Loucy (cell line): ENCODE results near the gene C1QL1.
"Not testable (repeated sequence)": the region's sequence is repeated elsewhere in the genome, so short reads cannot be mapped to it uniquely, and the experiment has no call there.

Source experiments
- H2AFZ ChIP-seq: fragments of 200-600 bp; sonication (generic); 2 replicates; pipeline ENCODE4 v1.6.0; 2016; ENCODE audit warnings: antibody characterized with exemption, mild to moderate bottlenecking, low read length, moderate library complexity
- H3F3A ChIP-seq: fragments of 200-600 bp; 2 replicates; pipeline ENCODE4 v1.6.0; 2016; ENCODE audit warnings: antibody characterized with exemption, low read depth, mild to moderate bottlenecking
- H3K27me3 ChIP-seq: fragments of 200-600 bp; sonication (generic); 2 replicates; pipeline ENCODE4 v1.6.1; 2014; ENCODE audit warnings: low read length, mild to moderate bottlenecking; ENCODE audit not compliant: insufficient read depth, poor library complexity, severe bottlenecking
- H3K36me3 ChIP-seq: fragments of 200-600 bp; sonication (generic); 2 replicates; pipeline ENCODE4 v1.6.1; 2016; ENCODE audit warnings: low read length; ENCODE audit not compliant: insufficient read depth
- H3K4me1 ChIP-seq: fragments of 200-600 bp; sonication (generic); 2 replicates; pipeline ENCODE4 v1.5.1; 2014; ENCODE audit warnings: low read length, mild to moderate bottlenecking; ENCODE audit not compliant: insufficient read depth, poor library complexity, severe bottlenecking
- H3K4me2 ChIP-seq: fragments of 200-600 bp; sonication (generic); 2 replicates; pipeline ENCODE4 v1.6.0; 2014; ENCODE audit warnings: antibody characterized with exemption, low read length, low read depth, mild to moderate bottlenecking; ENCODE audit not compliant: poor library complexity, severe bottlenecking
- H3K4me3 ChIP-seq: fragments of 200-600 bp; sonication (generic); 2 replicates; pipeline ENCODE4 v1.5.1; 2014; ENCODE audit warnings: low read length, mild to moderate bottlenecking, mixed read lengths; ENCODE audit not compliant: poor library complexity, severe bottlenecking
- H3K79me2 ChIP-seq: fragments of 200-600 bp; sonication (generic); 2 replicates; pipeline ENCODE4 v1.6.1; 2014; ENCODE audit warnings: low read length; ENCODE audit not compliant: insufficient read depth
- H3K9ac ChIP-seq: fragments of 200-600 bp; sonication (generic); 2 replicates; pipeline ENCODE4 v1.6.0; 2014; ENCODE audit warnings: mild to moderate bottlenecking, low read depth, low read length, moderate library complexity; ENCODE audit not compliant: poor library complexity, severe bottlenecking
- H3K9me2 ChIP-seq: fragments of 200-600 bp; sonication (generic); replicated peaks from 2 replicates; pipeline ENCODE4 v1.6.1; 2016; ENCODE audit warnings: low read depth, low read length, mixed read lengths
- H3K9me3 ChIP-seq: fragments of 200-600 bp; sonication (generic); 2 replicates; pipeline ENCODE4 v1.6.1; 2014; ENCODE audit warnings: mild to moderate bottlenecking, antibody characterized with exemption, low read length, low read depth; ENCODE audit not compliant: insufficient read depth
- H4K20me1 ChIP-seq: fragments of 200-600 bp; sonication (generic); 2 replicates; pipeline ENCODE4 v1.6.0; 2014; ENCODE audit warnings: antibody characterized with exemption, low read length, mild to moderate bottlenecking; ENCODE audit not compliant: insufficient read depth, poor library complexity, severe bottlenecking
- CTCF ChIP-seq: fragments of 200-600 bp; sonication (generic); conservative IDR thresholded peaks from 2 replicates; pipeline ENCODE4 v1.5.1; 2014; ENCODE audit warnings: mild to moderate bottlenecking, antibody characterized with exemption, low read length
- EZH2phosphoT487 ChIP-seq: fragments of 200-600 bp; IDR thresholded peaks from 2 replicates; pipeline ENCODE4 v1.6.1; 2018; ENCODE audit warnings: antibody characterized with exemption, mild to moderate bottlenecking, moderate library complexity, borderline replicate concordance

Gene C1QL1

GRCh38 chr17:44952946-44953475 lies 15.1 kb downstream of the C1QL1 start:
- no peaks in the 10 kb centered on the region for H4K20me1 ChIP-seq
- TF ChIP-seq EZH2phosphoT487, result no peak
- no peak for TF ChIP-seq CTCF
- H3K4me3 ChIP-seq, result no peak overlapping the region
- no peak overlapping the region for H3K4me2 ChIP-seq
- no peak overlapping the region for H3K9ac ChIP-seq
- H3K79me2 ChIP-seq, result 0 out of 2 replicates have a peak, but pooled peaks cover 3% of the 10 kb centered on the region
- H3K4me1 ChIP-seq, result peaks cover 5% of the 10 kb centered on the region
- H3K9me2 ChIP-seq, result no peaks in the 10 kb centered on the region
- no peaks in the 10 kb centered on the region for H3K27me3 ChIP-seq
- H2AFZ ChIP-seq, result no peak overlapping the region
- H3K36me3 ChIP-seq, result no peaks in the 10 kb centered on the region
- H3F3A ChIP-seq, result no peaks in the 10 kb centered on the region
- no peaks in the 10 kb centered on the region for H3K9me3 ChIP-seq

DNA sequence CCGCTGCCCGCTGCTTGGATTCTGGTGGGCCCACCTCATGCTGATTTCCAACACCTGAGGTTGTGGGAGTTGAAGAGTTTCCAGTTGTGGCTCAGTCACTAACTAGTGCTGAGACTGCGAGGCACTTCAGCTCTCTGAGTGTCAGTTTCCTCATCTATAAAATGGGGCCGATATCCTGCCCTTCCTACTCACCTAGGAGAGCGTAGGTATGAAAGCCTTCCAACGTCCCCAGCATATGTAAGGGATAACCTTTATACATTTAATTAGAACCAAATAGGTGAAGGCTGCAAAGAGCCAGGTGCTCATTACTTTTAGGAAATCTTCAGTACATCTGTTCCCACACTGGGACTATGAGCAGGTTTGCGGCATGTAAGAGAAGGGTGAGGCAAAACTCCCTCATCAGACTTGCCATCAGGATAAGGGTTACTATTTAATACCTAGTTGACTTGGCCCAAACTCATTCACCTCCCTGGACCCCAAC lies 19.7 kb downstream of the C1QL1 start:
- Histone ChIP-seq H3K4me1 (peaks cover 34% of the 10 kb centered on the region), H3K79me2 (peaks cover 46% of the 10 kb centered on the region), H3K9me3 (no peaks in the 10 kb centered on the region), H3F3A (no peaks in the 10 kb centered on the region), H3K4me2 (peak overlapping the region; percentile 86), H3K9ac (peak overlapping the region; percentile 97), H2AFZ (peak overlapping the region; percentile 20; the same call in 1 of the 2 replicates), H3K9me2 (no peaks in the 10 kb centered on the region), H3K4me3 (peak overlapping the region; percentile 93), H3K36me3 (no peaks in the 10 kb centered on the region), H3K27me3 (no peaks in the 10 kb centered on the region), H4K20me1 (peaks cover 26% of the 10 kb centered on the region)
- TF ChIP-seq EZH2phosphoT487 (no peak), CTCF (no peak)

GRCh38 chr17:44947461-44948314 lies 20.4 kb downstream of the C1QL1 start, which contains the start of gene KIF18B:
Gene KIF18B (minus strand): TSS chr17:44947773. CDS start chr17:44936344, 11,429 bp downstream.
- H3F3A ChIP-seq, result no peaks in the 10 kb centered on the region
- H3K9ac ChIP-seq, result peak within 1 kb of the TSS; percentile 97
- 0 out of 2 replicates have a peak, but pooled peaks have one; percentile 14 for TF ChIP-seq CTCF
- no peak for TF ChIP-seq EZH2phosphoT487
- peak within 1 kb of the TSS; percentile 86 for H2AFZ ChIP-seq
- no peaks in the 10 kb centered on the region for H3K27me3 ChIP-seq
- no peaks in the 10 kb centered on the region for H3K36me3 ChIP-seq
- H3K4me1 ChIP-seq, result peaks cover 37% of the 10 kb centered on the region
- H4K20me1 ChIP-seq, result peaks cover 29% of the 10 kb centered on the region
- H3K9me3 ChIP-seq, result no peaks in the 10 kb centered on the region
- H3K79me2 ChIP-seq, result peaks cover 53% of the 10 kb centered on the region
- no peaks in the 10 kb centered on the region for H3K9me2 ChIP-seq
- H3K4me2 ChIP-seq, result peak within 1 kb of the TSS; percentile 86
- peak within 1 kb of the TSS; percentile 93 for H3K4me3 ChIP-seq

GRCh38 chr17:44945652-44946051 lies 22.5 kb downstream of the C1QL1 start:
- Histone ChIP-seq H3K4me2 (peak overlapping the region; percentile 86), H4K20me1 (peaks cover 35% of the 10 kb centered on the region), H3K9ac (peak overlapping the region; percentile 97), H3K4me3 (peak overlapping the region; percentile 93), H3K79me2 (peaks cover 73% of the 10 kb centered on the region), H3K4me1 (peaks cover 57% of the 10 kb centered on the region)
- not testable (repeated sequence) for H3K27me3 ChIP-seq, H2AFZ ChIP-seq, H3K36me3 ChIP-seq, H3K9me2 ChIP-seq, H3K9me3 ChIP-seq, H3F3A ChIP-seq
